GM12878 (cell line): ENCODE data around the gene ACTA2. TPM values are rescaled to one million over a fixed set of nuclear protein-coding genes. Genes with fewer than 3 reads are reported as not detected.

Experiments used
- ATAC-seq: fragments of 200-7000 bp; cut with Tn5 transposase; 3 replicates; pipeline ENCODE4 v1.9.1; 2020; ENCODE audit warnings: mild to moderate bottlenecking, moderate library complexity
- BruUV-seq: library from RNA; stranded (reverse); fragments of 400-500 nt; replicated peaks from 2 replicates; lab custom pipeline; 2021; lab: Mats Ljungman, UMichigan
- CTCF ChIA-PET: fragments of 300-600 bp; sonication (Branson Sonifier 250); formaldehyde crosslinking; extraction: SDS; loops from one replicate; lab custom pipeline; 2021; ENCODE audit warnings: inconsistent platforms; lab: Yijun Ruan, JAX
- POLR2A ChIA-PET: fragments of 350-600 bp; formaldehyde crosslinking; extraction: SDS; loops from one replicate; lab custom pipeline; 2021; ENCODE audit warnings: inconsistent platforms; lab: Charles Lee
- RAD21 ChIA-PET: fragments of 300-600 bp; sonication (Branson Sonifier 250); formaldehyde crosslinking; loops from one replicate; lab custom pipeline; 2023; ENCODE audit warnings: antibody characterized with exemption; ENCODE audit not compliant: unreplicated experiment; lab: Charles Lee
- SMC1A ChIA-PET: fragments of 300-600 bp; sonication (Branson Sonifier 250); formaldehyde crosslinking; loops from one replicate; lab custom pipeline; 2023; ENCODE audit not compliant: unreplicated experiment, uncharacterized antibody; lab: Charles Lee
- DNase-seq: peaks from one replicate; pipeline ENCODE4 v3.0.0-alpha.2; 2011; ENCODE audit warnings: low read depth, low spot score
- FAIRE-seq: peaks from 3 replicates; lab custom pipeline; 2011; peaks lifted over from hg19 to GRCh38; lab: Jason Lieb, UNC
- H2AFZ ChIP-seq: 2 replicates; pipeline ENCODE4 v1.6.0; 2011; ENCODE audit warnings: low read depth, low read length, control low read depth; ENCODE audit not compliant: control insufficient read depth
- H3K27ac ChIP-seq: 2 replicates; pipeline ENCODE4 v1.5.1; 2011; ENCODE audit warnings: control low read depth; ENCODE audit not compliant: control insufficient read depth, insufficient read depth
- H3K27me3 ChIP-seq, 2 experiments: replicated peaks in 1 of 2; 2 replicates each; pipeline versions ENCODE4 v1.6.0 to v1.6.1; 2011; ENCODE audit warnings: low read length in 1 of 2; ENCODE audit not compliant: control insufficient read depth in 2 of 2, insufficient read depth in 2 of 2
- H3K36me3 ChIP-seq, 2 experiments: 2 replicates each; pipeline ENCODE4 v1.5.1; 2011; ENCODE audit warnings: low read length in 1 of 2; ENCODE audit not compliant: control insufficient read depth in 2 of 2, insufficient read depth in 2 of 2
- H3K4me1 ChIP-seq: 2 replicates; pipeline ENCODE4 v1.6.1; 2011; ENCODE audit warnings: mild to moderate bottlenecking, low read length, moderate library complexity, mixed read lengths; ENCODE audit not compliant: control insufficient read depth, insufficient read depth
- H3K4me2 ChIP-seq: 2 replicates; pipeline ENCODE4 v1.6.0; 2011; ENCODE audit warnings: control low read depth; ENCODE audit not compliant: control insufficient read depth, insufficient read depth
- H3K4me3 ChIP-seq: fragments of 200-600 bp; sonication (generic); 2 replicates; pipeline ENCODE4 v1.5.1; 2016
- H3K79me2 ChIP-seq: 2 replicates; pipeline ENCODE4 v1.6.0; 2011; ENCODE audit warnings: low read length; ENCODE audit not compliant: control insufficient read depth, insufficient read depth
- H3K9ac ChIP-seq: 2 replicates; pipeline ENCODE4 v1.8.0; 2011; ENCODE audit warnings: low read length, control low read depth, mixed read lengths; ENCODE audit not compliant: control insufficient read depth, insufficient read depth
- H3K9me3 ChIP-seq: replicated peaks from 3 replicates; pipeline ENCODE4 v1.5.1; 2011; ENCODE audit warnings: mild to moderate bottlenecking, low read length; ENCODE audit not compliant: control insufficient read depth, insufficient read depth
- H4K20me1 ChIP-seq: 2 replicates; pipeline ENCODE4 v1.6.0; 2011; ENCODE audit not compliant: control insufficient read depth, insufficient read depth
- ATF7 ChIP-seq: fragments of 450-650 bp; IDR thresholded peaks from 2 replicates; pipeline ENCODE4 v1.6.1; 2016; ENCODE audit warnings: low read depth, mild to moderate bottlenecking
- CBFB ChIP-seq: IDR thresholded peaks from 2 replicates; pipeline ENCODE4 v1.6.1; 2016; ENCODE audit warnings: antibody characterized with exemption, low read depth
- CEBPB ChIP-seq, 2 experiments: fragments of 150-350 bp in 1 of 2; IDR thresholded peaks; 2 replicates each; pipeline ENCODE4 v1.6.1; 2012 to 2014; ENCODE audit warnings: low read depth in 2 of 2, low read length in 2 of 2, borderline replicate concordance in 1 of 2, inconsistent platforms in 1 of 2
- E4F1 ChIP-seq: fragments of 450-650 bp; IDR thresholded peaks from 2 replicates; pipeline ENCODE4 v1.6.1; 2018; ENCODE audit warnings: borderline replicate concordance, mild to moderate bottlenecking; ENCODE audit not compliant: partially characterized antibody
- IKZF1 ChIP-seq: fragments of 450-650 bp; conservative IDR thresholded peaks from 2 replicates; pipeline ENCODE4 v1.6.1; 2017; ENCODE audit warnings: antibody characterized with exemption, mild to moderate bottlenecking
- NFXL1 ChIP-seq: fragments of 450-650 bp; IDR thresholded peaks from 2 replicates; pipeline ENCODE4 v1.6.1; 2017; ENCODE audit warnings: antibody characterized with exemption, mild to moderate bottlenecking, borderline replicate concordance
- PRDM15 ChIP-seq: fragments of 450-650 bp; formaldehyde crosslinking; IDR thresholded peaks from 2 replicates; pipeline ENCODE4 v1.4.0; 2020; ENCODE audit warnings: mild to moderate bottlenecking, moderate library complexity
- RUNX3 ChIP-seq: IDR thresholded peaks from 2 replicates; pipeline ENCODE4 v1.6.1; 2012; ENCODE audit warnings: low read length, inconsistent platforms
- SMAD1 ChIP-seq: fragments of 450-650 bp; IDR thresholded peaks from 2 replicates; pipeline ENCODE4 v1.6.1; 2018; ENCODE audit warnings: mild to moderate bottlenecking, low read depth; ENCODE audit not compliant: partially characterized antibody
- STAT3 ChIP-seq: IDR thresholded peaks from 2 replicates; pipeline ENCODE4 v1.6.1; 2011; ENCODE audit warnings: low read depth, low read length, improper control_type of control experiment
- SUPT20H ChIP-seq: IDR thresholded peaks from 2 replicates; pipeline ENCODE4 v1.6.1; 2011; ENCODE audit warnings: low read depth, mild to moderate bottlenecking, low read length, moderate library complexity, borderline replicate concordance; ENCODE audit not compliant: control insufficient read depth
- ZZZ3 ChIP-seq: IDR thresholded peaks from 2 replicates; pipeline ENCODE4 v1.6.1; 2011; ENCODE audit warnings: low read depth; ENCODE audit not compliant: control insufficient read depth, insufficient read length
- WGBS: methylation state at CpG from one replicate; pipeline ENCODE4 v1.1.6; 2016; ENCODE audit warnings: low lambda C conversion rate; ENCODE audit not compliant: insufficient replicate concordance, insufficient coverage; ENCODE audit errors: missing lambda C conversion rate; 5-methylcytosine and 5-hydroxymethylcytosine counted together
- in situ Hi-C: fragments of 300-500 bp; cut with MboI; formaldehyde crosslinking; loops from 9 replicates; pipeline ENCODE4 v1.14.3; 2018; ENCODE audit warnings: mixed read lengths
- intact Hi-C: fragments of 100-400 bp; cut with micrococcal nuclease; formaldehyde crosslinking; loops from one replicate; pipeline ENCODE4 v1.14.2; 2022; ENCODE audit not compliant: unreplicated experiment
- polyA plus RNA-seq, 11 experiments: library from polyadenylated mRNA; depleted of rRNA in 4 of 11; unstranded in 6 of 11; stranded (reverse) in 5 of 11; fragments of >200 nt; fragmentation: Nextera tagmentation in 4 of 11; fragmentation: Illumina TruSeq in 1 of 11; extraction: Ambion mirVana in 4 of 11; extraction: Trizol in 1 of 11; gene quantifications; 1 replicate in 1 of 11; 2 replicates in 10 of 11; pipeline versions ENCODE4 v1.2.1 to v1.2.3, GENCODE V29; 2011 to 2016; ENCODE audit warnings: inconsistent platforms in 2 of 11, missing spikeins in 2 of 11, low read depth in 1 of 11
- total RNA-seq, 4 experiments: library from RNA; depleted of rRNA in 3 of 4; stranded (reverse); fragments of >200 nt in 3 of 4; fragmentation: Illumina TruSeq in 1 of 4; extraction: Trizol in 1 of 4; gene quantifications; 2 replicates each; pipeline versions ENCODE4 v1.2.1 to v1.2.3, GENCODE V29; 2013 to 2021

ACTA2 gene
- total and polyA plus RNA-seq, 10 of the 15 experiments (the other 5 are each of a cell fraction or from before 2014, with no cell fraction given), result 7.4 to 78.2 (median 32.4) TPM

DNA sequence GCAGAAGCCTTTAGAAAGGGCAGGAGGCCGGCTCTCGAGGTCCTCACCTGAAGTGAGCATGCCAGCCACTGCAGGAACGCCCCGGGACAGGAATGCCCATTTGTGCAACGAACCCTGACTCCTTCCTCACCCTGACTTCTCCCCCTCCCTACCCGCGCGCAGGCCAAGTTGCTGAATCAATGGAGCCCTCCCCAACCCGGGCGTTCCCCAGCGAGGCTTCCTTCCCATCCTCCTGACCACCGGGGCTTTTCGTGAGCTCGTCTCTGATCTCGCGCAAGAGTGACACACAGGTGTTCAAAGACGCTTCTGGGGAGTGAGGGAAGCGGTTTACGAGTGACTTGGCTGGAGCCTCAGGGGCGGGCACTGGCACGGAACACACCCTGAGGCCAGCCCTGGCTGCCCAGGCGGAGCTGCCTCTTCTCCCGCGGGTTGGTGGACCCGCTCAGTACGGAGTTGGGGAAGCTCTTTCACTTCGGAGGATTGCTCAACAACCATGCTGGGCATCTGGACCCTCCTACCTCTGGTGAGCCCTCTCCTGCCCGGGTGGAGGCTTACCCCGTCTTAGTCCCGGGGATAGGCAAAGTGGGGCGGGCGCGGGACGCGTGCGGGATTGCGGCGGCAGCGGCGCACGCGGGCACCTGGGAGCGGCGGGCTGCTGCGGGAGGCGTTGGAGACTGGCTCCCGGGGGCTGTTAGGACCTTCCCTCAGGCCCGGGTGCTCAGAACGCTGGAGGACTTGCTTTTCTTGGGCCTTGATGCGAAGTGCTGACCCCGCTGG, 38.0 kb upstream of the ACTA2 start, which contains the start of gene FAS (continued):
- TF ChIP-seq PRDM15 (CRISPR knock-in tag) (no peak), ZZZ3 (no peak), SMAD1 (no peak), NFXL1 (no peak), IKZF1 (peak; percentile 80), RUNX3 (peak; percentile 54; the same call in 1 of the 2 replicates)

DNA sequence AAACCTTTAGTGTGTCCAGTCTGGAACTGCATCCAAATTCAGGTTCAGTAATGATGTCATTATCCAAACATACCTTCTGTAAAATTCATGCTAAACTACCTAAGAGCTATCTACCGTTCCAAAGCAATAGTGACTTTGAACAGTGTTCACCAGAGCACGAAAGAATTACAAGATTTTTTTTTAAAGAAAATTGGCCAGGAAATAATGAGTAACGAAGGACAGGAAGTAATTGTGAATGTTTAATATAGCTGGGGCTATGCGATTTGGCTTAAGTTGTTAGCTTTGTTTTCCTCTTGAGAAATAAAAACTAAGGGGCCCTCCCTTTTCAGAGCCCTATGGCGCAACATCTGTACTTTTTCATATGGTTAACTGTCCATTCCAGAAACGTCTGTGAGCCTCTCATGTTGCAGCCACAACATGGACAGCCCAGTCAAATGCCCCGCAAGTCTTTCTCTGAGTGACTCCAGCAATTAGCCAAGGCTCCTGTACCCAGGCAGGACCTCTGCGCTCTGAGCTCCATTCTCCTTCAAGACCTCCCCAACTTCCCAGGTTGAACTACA, 37.3 kb upstream of the ACTA2 start:
- Histone ChIP-seq H3K9ac (peak overlapping the region; percentile 98), H3K4me3 (peak overlapping the region; percentile 83), H3K27me3 (no peaks in the 10 kb centered on the region), H3K79me2 (peaks cover 62% of the 10 kb centered on the region), H3K4me2 (peak overlapping the region; percentile 81), H3K9me3 (no peaks in the 10 kb centered on the region), H4K20me1 (no peaks in the 10 kb centered on the region), H2AFZ (peak overlapping the region; percentile 77), H3K4me1 (peaks cover 10% of the 10 kb centered on the region), H3K36me3 (no peaks in the 10 kb centered on the region), H3K27ac (peak overlapping the region; percentile 98)
- TF ChIP-seq E4F1 (no peak), STAT3 (no peak), CEBPB (IDR thresholded peaks at IDR 0.05; ENCODE audit: borderline replicate concordance in 1 of 2, low read depth in 2 of 2, low read length in 2 of 2) (peak in 1 of 2 experiments; percentile 49; a peak in 1 of 4 replicates), ATF7 (peak; percentile 78), CBFB (no peak), SUPT20H (no peak)
- DNase-seq (no peak), ATAC-seq (peak; percentile 9), FAIRE-seq (no peak)
- intact Hi-C loops (loop anchor here (2.0 to 10.0 kb wide), 3 partner anchors 108 to 405 kb away; partner anchors contain the start of genes IFIT1 and STAMBPL1), in situ Hi-C loops (no loop called here)
- ChIA-PET CTCF (interaction anchor here (0.6 to 10.6 kb wide), 17 partner anchors 9 to 380 kb away, joined by 3 to 250 read pairs (median 7); no protein-coding TSS in a partner anchor), SMC1A (interaction anchor here (0.7 to 8.7 kb wide), 24 partner anchors 9 to 342 kb away, joined by 3 to 114 read pairs (median 4); no protein-coding TSS in a partner anchor), RAD21 (interaction anchor here (0.6 to 9.1 kb wide), 22 partner anchors 9 to 254 kb away, joined by 3 to 66 read pairs (median 6); no protein-coding TSS in a partner anchor), POLR2A (interaction anchor here (0.6 to 4.7 kb wide), 17 partner anchors 9 to 259 kb away, joined by 3 to 27 read pairs (median 6); no protein-coding TSS in a partner anchor)
- no TSS peak for BruUV-seq
- WGBS, result 5% methylated on average over 8 of the region's 8 CpGs
